ENCODE measurements around the gene GRM1.

Gene GRM1

GRCh38 chr6:146092961-146093686 lies 64.3 kb downstream of the GRM1 start:
- no peak for TF ChIP-seq CTCF (IDR thresholded peaks at IDR 0.05; ENCODE audit: borderline replicate concordance, insufficient read depth, low read depth, low read length)
- H3K4me3 ChIP-seq (ENCODE audit: low read depth, low read length), result no peak overlapping the region

- no peak for TF ChIP-seq CTCF (IDR thresholded peaks at IDR 0.05; ENCODE audit: borderline replicate concordance, insufficient read depth, low read depth, low read length)
- H3K4me3 ChIP-seq (ENCODE audit: low read depth, low read length), result no peak overlapping the region
These were observed 66.6 kb downstream of the GRM1 start for GRCh38 chr6:146095481-146095880.

GRCh38 chr6:146097586-146097985 lies 68.7 kb downstream of the GRM1 start:
- H3K4me3 ChIP-seq (ENCODE audit: low read depth, low read length), result no peak overlapping the region
- no peak for TF ChIP-seq CTCF (IDR thresholded peaks at IDR 0.05; ENCODE audit: borderline replicate concordance, insufficient read depth, low read depth, low read length)

- no peak for TF ChIP-seq CTCF (IDR thresholded peaks at IDR 0.05; ENCODE audit: borderline replicate concordance, insufficient read depth, low read depth, low read length)
- H3K4me3 ChIP-seq (ENCODE audit: low read depth, low read length), result no peak overlapping the region
These were observed 71.9 kb downstream of the GRM1 start for GRCh38 chr6:146100776-146101175.

- no peak for TF ChIP-seq CTCF (IDR thresholded peaks at IDR 0.05; ENCODE audit: borderline replicate concordance, insufficient read depth, low read depth, low read length)
These were observed 74.7 kb downstream of the GRM1 start for GRCh38 chr6:146103416-146104072.

GRCh38 chr6:146106532-146106931 lies 77.7 kb downstream of the GRM1 start:
- H3K4me3 ChIP-seq (ENCODE audit: low read depth, low read length), result no peak overlapping the region
- TF ChIP-seq CTCF (IDR thresholded peaks at IDR 0.05; ENCODE audit: borderline replicate concordance, insufficient read depth, low read depth, low read length), result no peak

More at GRCh38 chr6:146103416-146104072, 74.7 kb downstream of the GRM1 start:
- H3K4me3 ChIP-seq (ENCODE audit: low read depth, low read length), result no peak overlapping the region

GRCh38 chr6:146110990-146111389 lies 82.1 kb downstream of the GRM1 start:
- no peak for TF ChIP-seq CTCF (IDR thresholded peaks at IDR 0.05; ENCODE audit: borderline replicate concordance, insufficient read depth, low read depth, low read length)
- no peak overlapping the region for H3K4me3 ChIP-seq (ENCODE audit: low read depth, low read length)

All from GM12875 (cell line).